Activated B cell treated with CpG ODN at 0.5 μM for 24 hours (primary cell): ENCODE data around the gene DVL3. TPM values are rescaled to one million over a fixed set of nuclear protein-coding genes. Genes with fewer than 3 reads are reported as not detected.
A peak's percentile ranks its signal among the peaks of the same experiment; 100 is the strongest.

ENCODE experiments used
- ATAC-seq: fragments of 200-7000 bp; cut with Tn5 transposase; one replicate; pipeline ENCODE4 v1.10.0; 2021; ENCODE audit warnings: low read depth, mild to moderate bottlenecking, moderate library complexity
- CTCF ChIA-PET: fragments of 350-600 bp; sonication (Branson Sonifier 250); formaldehyde crosslinking; loops from one replicate; lab custom pipeline; 2021; ENCODE audit warnings: antibody characterized with exemption; lab: Charles Lee
- POLR2A ChIA-PET: fragments of 350-600 bp; sonication (Branson Sonifier 250); formaldehyde crosslinking; loops from one replicate; lab custom pipeline; 2021; ENCODE audit warnings: antibody characterized with exemption; lab: Charles Lee
- DNase-seq: peaks from one replicate; pipeline ENCODE4 v3.0.0; 2022
- H3K27ac Mint-ChIP-seq: one replicate; pipeline ENCODE4 v1.8.0; 2020; ENCODE audit warnings: mixed read lengths
- H3K27me3 Mint-ChIP-seq: one replicate; pipeline ENCODE4 v1.8.0; 2021; ENCODE audit warnings: mixed read lengths
- H3K36me3 Mint-ChIP-seq: one replicate; pipeline ENCODE4 v1.8.0; 2021; ENCODE audit warnings: low read depth, mixed read lengths
- H3K4me1 Mint-ChIP-seq: one replicate; pipeline ENCODE4 v1.8.0; 2021; ENCODE audit warnings: mixed read lengths
- H3K4me3 Mint-ChIP-seq: one replicate; pipeline ENCODE4 v1.8.0; 2020; ENCODE audit warnings: mild to moderate bottlenecking, mixed read lengths
- H3K9me3 Mint-ChIP-seq: one replicate; pipeline ENCODE4 v1.8.0; 2020; ENCODE audit warnings: mixed read lengths
- intact Hi-C: fragments of 100-400 bp; cut with micrococcal nuclease; formaldehyde crosslinking; loops from one replicate; pipeline ENCODE4 v1.15.1; 2024
- total RNA-seq: library from RNA; stranded (reverse); gene quantifications from 2 replicates; pipeline ENCODE4 v1.2.3, GENCODE V29; 2022
- TF ChIP-seq, protein P1 (sequence below): fragments of 200-600 bp; IDR thresholded peaks from one replicate; pipeline ENCODE4 v1.8.0; 2022; ENCODE audit warnings: antibody characterized with exemption, mild to moderate bottlenecking

DVL3 gene
- total RNA-seq, 1 donor from 2014 or later, result 54.2 TPM

DNA sequence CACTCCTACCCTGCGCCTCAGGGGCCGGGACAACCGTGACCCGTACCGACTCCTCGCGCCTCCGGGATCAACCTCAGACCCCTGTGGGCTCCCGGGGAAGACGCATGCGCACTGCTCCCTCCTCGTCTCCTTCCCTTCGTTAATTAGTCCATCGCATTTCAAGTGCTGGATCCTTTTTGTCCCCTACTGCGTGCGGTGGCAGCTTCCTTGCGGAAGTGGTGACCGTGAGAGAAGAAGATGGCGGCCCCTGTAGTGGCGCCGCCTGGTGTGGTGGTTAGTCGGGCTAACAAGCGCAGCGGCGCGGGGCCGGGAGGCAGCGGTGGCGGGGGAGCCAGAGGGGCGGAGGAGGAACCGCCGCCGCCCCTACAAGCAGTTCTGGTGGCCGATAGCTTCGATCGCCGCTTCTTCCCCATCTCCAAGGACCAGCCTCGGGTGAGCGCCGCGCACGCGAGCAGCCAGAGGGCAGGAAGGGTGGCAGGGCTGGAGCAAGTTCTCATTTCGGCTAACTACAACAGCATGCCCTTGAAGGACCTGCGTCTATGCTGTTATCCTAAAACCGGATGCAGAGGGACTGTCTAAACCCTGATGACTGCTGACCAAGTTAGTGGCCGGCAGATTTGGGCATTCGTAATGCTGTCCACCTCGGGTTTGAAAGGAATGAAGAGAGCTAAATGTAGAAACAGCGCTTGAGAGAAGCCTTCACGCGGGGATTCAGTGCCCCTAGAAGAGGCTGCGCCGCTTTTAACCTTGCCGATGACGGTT lies 19.8 kb upstream of the DVL3 start, which contains the start of gene EIF2B5:
Gene EIF2B5 (plus strand): TSS at position 210 of the 762 bp plus-strand sequence. CDS start 28 bp downstream, at position 238.
- Mint-ChIP-seq H3K36me3 (peaks cover 33% of the 10 kb centered on the region), H3K4me3 (peak within 1 kb of the TSS; percentile 98), H3K4me1 (peaks cover 33% of the 10 kb centered on the region), H3K9me3 (no peaks in the 10 kb centered on the region), H3K27ac (peak within 1 kb of the TSS; percentile 96), H3K27me3 (no peaks in the 10 kb centered on the region)
- DNase-seq, result peak; percentile 80
- intact Hi-C loops, result loop anchor here (1.0 to 2.0 kb wide), 10 partner anchors 20 to 240 kb away; partner anchors contain the start of genes ABCC5, ABCF3, AP2M1 and DVL3
- peak; percentile 90 for ATAC-seq
- POLR2A ChIA-PET, result interaction anchor here (0.5 to 2.9 kb wide), 21 partner anchors 9 to 1123 kb away, joined by 3 to 14 read pairs (median 4); partner anchors contain the start of genes ABCC5, ABCF3, AP2M1 and CAMK2N2
- TF ChIP-seq, protein P1, sequence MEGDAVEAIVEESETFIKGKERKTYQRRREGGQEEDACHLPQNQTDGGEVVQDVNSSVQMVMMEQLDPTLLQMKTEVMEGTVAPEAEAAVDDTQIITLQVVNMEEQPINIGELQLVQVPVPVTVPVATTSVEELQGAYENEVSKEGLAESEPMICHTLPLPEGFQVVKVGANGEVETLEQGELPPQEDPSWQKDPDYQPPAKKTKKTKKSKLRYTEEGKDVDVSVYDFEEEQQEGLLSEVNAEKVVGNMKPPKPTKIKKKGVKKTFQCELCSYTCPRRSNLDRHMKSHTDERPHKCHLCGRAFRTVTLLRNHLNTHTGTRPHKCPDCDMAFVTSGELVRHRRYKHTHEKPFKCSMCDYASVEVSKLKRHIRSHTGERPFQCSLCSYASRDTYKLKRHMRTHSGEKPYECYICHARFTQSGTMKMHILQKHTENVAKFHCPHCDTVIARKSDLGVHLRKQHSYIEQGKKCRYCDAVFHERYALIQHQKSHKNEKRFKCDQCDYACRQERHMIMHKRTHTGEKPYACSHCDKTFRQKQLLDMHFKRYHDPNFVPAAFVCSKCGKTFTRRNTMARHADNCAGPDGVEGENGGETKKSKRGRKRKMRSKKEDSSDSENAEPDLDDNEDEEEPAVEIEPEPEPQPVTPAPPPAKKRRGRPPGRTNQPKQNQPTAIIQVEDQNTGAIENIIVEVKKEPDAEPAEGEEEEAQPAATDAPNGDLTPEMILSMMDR, result no peak
- CTCF ChIA-PET, result interaction anchor here (0.7 to 1.6 kb wide), 4 partner anchors 9 to 251 kb away, joined by 3 to 5 read pairs (median 4); partner anchors contain the start of gene PARL

DNA sequence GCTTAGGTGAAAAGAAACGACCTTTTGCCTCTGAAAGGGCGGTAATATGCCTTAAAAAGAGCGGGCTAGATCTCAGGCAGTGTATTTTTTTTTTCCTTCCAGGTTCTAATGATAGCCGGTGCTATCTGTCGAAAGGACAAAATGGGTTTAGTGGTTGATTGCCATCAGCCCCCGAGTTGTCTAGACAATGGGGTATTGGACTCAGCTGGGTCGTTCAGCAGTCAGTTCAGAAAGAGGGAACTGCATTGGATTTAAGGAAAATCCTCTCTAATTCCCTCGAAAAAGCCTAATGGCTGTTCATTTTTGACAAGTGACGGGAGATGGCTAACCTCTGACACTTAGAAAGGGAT lies 19.3 kb upstream of the DVL3 start:
- H3K4me3 Mint-ChIP-seq, result peak overlapping the region; percentile 98
- H3K4me1 Mint-ChIP-seq, result peaks cover 33% of the 10 kb centered on the region
- CTCF ChIA-PET, result interaction anchor here (0.7 to 1.2 kb wide), 2 partner anchors 222 to 240 kb away, joined by 3 to 5 read pairs; no protein-coding TSS in a partner anchor
- POLR2A ChIA-PET, result interaction anchor here (1.1 to 2.9 kb wide), 9 partner anchors 8 to 251 kb away, joined by 3 to 14 read pairs (median 7); partner anchors contain the start of genes ABCF3, DVL3 and PARL
- no peak for ATAC-seq
- H3K9me3 Mint-ChIP-seq, result no peaks in the 10 kb centered on the region
- H3K27ac Mint-ChIP-seq, result peak overlapping the region; percentile 96
- H3K36me3 Mint-ChIP-seq, result peaks cover 39% of the 10 kb centered on the region
- TF ChIP-seq, protein P1, result no peak
- no peaks in the 10 kb centered on the region for H3K27me3 Mint-ChIP-seq
- intact Hi-C loops, result loop anchor here (1.0 to 2.0 kb wide), 10 partner anchors 19 to 241 kb away; partner anchors contain the start of genes ABCC5, ABCF3, AP2M1 and DVL3
- no peak for DNase-seq

DNA sequence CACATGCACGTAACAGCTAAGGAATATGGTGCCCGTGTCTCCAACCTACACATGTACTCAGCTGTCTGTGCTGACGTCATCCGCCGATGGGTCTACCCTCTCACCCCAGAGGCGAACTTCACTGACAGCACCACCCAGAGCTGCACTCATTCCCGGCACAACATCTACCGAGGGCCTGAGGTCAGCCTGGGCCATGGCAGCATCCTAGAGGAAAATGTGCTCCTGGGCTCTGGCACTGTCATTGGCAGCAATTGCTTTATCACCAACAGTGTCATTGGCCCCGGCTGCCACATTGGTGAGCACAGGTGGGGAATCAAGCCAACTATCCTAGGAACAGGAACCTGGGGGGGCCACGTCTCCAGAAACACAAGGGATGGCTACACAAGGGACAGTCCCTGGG lies 14.7 kb upstream of the DVL3 start:
- POLR2A ChIA-PET, result no interaction called here
- no peaks in the 10 kb centered on the region for H3K9me3 Mint-ChIP-seq
- intact Hi-C loops, result no loop called here

DNA sequence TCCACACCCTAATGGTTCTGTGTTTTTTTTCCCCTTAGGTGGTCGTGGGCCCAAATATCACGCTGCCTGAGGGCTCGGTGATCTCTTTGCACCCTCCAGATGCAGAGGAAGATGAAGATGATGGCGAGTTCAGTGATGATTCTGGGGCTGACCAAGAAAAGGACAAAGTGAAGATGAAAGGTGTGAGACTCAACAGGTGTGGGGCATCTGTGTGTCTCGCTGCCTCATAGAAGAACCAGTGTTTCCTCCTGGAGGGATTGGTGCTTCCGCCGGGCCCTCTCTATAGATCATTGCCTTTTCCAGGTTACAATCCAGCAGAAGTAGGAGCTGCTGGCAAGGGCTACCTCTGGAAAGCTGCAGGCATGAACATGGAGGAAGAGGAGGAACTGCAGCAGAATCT lies 13.0 kb upstream of the DVL3 start:
- Mint-ChIP-seq H3K4me3 (no peak overlapping the region), H3K27me3 (no peaks in the 10 kb centered on the region), H3K27ac (no peak overlapping the region), H3K36me3 (peaks cover 80% of the 10 kb centered on the region), H3K4me1 (peaks cover 20% of the 10 kb centered on the region), H3K9me3 (no peaks in the 10 kb centered on the region)
- POLR2A ChIA-PET, result no interaction called here
- CTCF ChIA-PET, result no interaction called here
- DNase-seq (no peak), ATAC-seq (no peak)
- TF ChIP-seq, protein P1, result no peak
- intact Hi-C loops, result no loop called here

More for the DNA sequence above, 14.7 kb upstream of the DVL3 start:
- TF ChIP-seq, protein P1, result no peak
- ATAC-seq (no peak), DNase-seq (no peak)
- Mint-ChIP-seq H3K4me3 (no peak overlapping the region), H3K27ac (no peak overlapping the region), H3K4me1 (peaks cover 34% of the 10 kb centered on the region), H3K36me3 (peaks cover 77% of the 10 kb centered on the region), H3K27me3 (no peaks in the 10 kb centered on the region)
- CTCF ChIA-PET, result no interaction called here

DNA sequence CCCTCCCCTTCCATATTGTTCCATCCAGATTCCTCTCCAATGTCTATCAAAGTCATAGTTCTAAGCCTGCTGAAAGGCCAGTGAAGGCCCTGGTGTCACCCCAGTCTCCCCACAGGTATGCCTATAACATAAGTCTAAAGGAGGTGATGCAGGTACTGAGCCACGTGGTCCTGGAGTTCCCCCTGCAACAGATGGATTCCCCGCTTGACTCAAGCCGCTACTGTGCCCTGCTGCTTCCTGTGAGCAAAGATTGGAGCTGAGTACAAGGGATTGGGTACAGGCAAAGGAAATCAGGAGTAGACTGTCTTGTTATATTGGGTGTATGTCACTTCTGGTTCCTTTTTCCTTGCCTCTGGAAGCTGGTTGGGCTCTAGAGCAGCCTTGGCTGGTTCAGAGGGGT lies 11.8 kb upstream of the DVL3 start:
- H3K27ac Mint-ChIP-seq, result peak overlapping the region; percentile 53
- peaks cover 12% of the 10 kb centered on the region for H3K4me1 Mint-ChIP-seq
- H3K27me3 Mint-ChIP-seq, result no peaks in the 10 kb centered on the region
- no peak for ATAC-seq
- H3K4me3 Mint-ChIP-seq, result no peak overlapping the region
- intact Hi-C loops, result no loop called here
- ChIA-PET CTCF (interaction anchor here (1.3 to 2.2 kb wide), 2 partner anchors 8 to 84 kb away, joined by 4 to 7 read pairs; partner anchors contain the start of gene EIF2B5), POLR2A (interaction anchor here (0.5 to 1.4 kb wide), 2 partner anchors 8 to 13 kb away, joined by 4 to 8 read pairs; partner anchors contain the start of gene EIF2B5)
- TF ChIP-seq, protein P1, result no peak
- H3K9me3 Mint-ChIP-seq, result no peaks in the 10 kb centered on the region
- H3K36me3 Mint-ChIP-seq, result peaks cover 71% of the 10 kb centered on the region
- DNase-seq, result no peak
